Retina (tissue), 1 donor: ENCODE measurements around the gene MPG.
"Not testable (repeated sequence)": the region's sequence is repeated elsewhere in the genome, so short reads cannot be mapped to it uniquely, and the experiment has no call there.

Source experiments
- DNase-seq: peaks from one replicate; pipeline ENCODE4 v3.0.0-alpha.2; 2016

Gene MPG

GRCh38 chr16:77807-78443, at the start of gene MPG:
MPG (plus strand) TSS chr16:78225; CDS start chr16:78310, 85 bp downstream.
- DNase-seq = peak; percentile 68

- not testable (repeated sequence) for DNase-seq
These were observed 47.4 kb upstream of the MPG start for GRCh38 chr16:30627-31026.

- peak; percentile 12 for DNase-seq
These were observed 44.7 kb upstream of the MPG start for GRCh38 chr16:33154-33876.

- peak; percentile 34 for DNase-seq
These were observed 44.0 kb upstream of the MPG start for GRCh38 chr16:33877-34647.

- peak; percentile 13 for DNase-seq
These were observed 43.4 kb upstream of the MPG start for GRCh38 chr16:34648-34987.

- peak; percentile 11 for DNase-seq
These were observed 42.9 kb upstream of the MPG start for GRCh38 chr16:35011-35677.

GRCh38 chr16:35678-36305, 42.2 kb upstream of the MPG start:
- no peak for DNase-seq

GRCh38 chr16:36336-36984, 41.6 kb upstream of the MPG start:
- no peak for DNase-seq

- no peak for DNase-seq
These were observed 40.5 kb upstream of the MPG start for GRCh38 chr16:37511-37910.

- not testable (repeated sequence) for DNase-seq
These were observed 39.8 kb upstream of the MPG start for GRCh38 chr16:38206-38605.

GRCh38 chr16:38941-39892, 38.8 kb upstream of the MPG start:
- DNase-seq = no peak

GRCh38 chr16:41439-42068, 36.5 kb upstream of the MPG start:
- no peak for DNase-seq

- DNase-seq = no peak
These were observed 36.0 kb upstream of the MPG start for GRCh38 chr16:42069-42457.

- no peak for DNase-seq
These were observed 35.3 kb upstream of the MPG start for GRCh38 chr16:42691-43090.

- no peak for DNase-seq
These were observed 34.7 kb upstream of the MPG start for GRCh38 chr16:43294-43693.

- no peak for DNase-seq
These were observed 33.4 kb upstream of the MPG start for GRCh38 chr16:44655-45054.

- DNase-seq = no peak
These were observed 32.6 kb upstream of the MPG start for GRCh38 chr16:45454-45853.

GRCh38 chr16:46510-46909, 31.5 kb upstream of the MPG start:
- DNase-seq = not testable (repeated sequence)

GRCh38 chr16:47234-47633, 30.8 kb upstream of the MPG start:
- no peak for DNase-seq

- DNase-seq = no peak
These were observed 27.0 kb upstream of the MPG start for GRCh38 chr16:50769-51591.
